H1 (cell line): ENCODE measurements around the gene TUBA3D. TPM values are rescaled to one million over a fixed set of nuclear protein-coding genes. Genes with fewer than 3 reads are reported as not detected.
A peak's percentile ranks its signal among the peaks of the same experiment; 100 is the strongest.
"Not testable (repeated sequence)": the region's sequence is repeated elsewhere in the genome, so short reads cannot be mapped to it uniquely, and the experiment has no call there.

Experiments
- CTCF ChIA-PET: fragments of 300-600 bp; sonication (Branson Sonifier 250); formaldehyde crosslinking; loops from one replicate; lab custom pipeline; 2021; ENCODE audit not compliant: partially characterized antibody; lab: Charles Lee
- POLR2A ChIA-PET: fragments of 300-600 bp; sonication (Branson Sonifier 250); formaldehyde crosslinking; loops from one replicate; lab custom pipeline; 2021; ENCODE audit warnings: inconsistent platforms; ENCODE audit not compliant: partially characterized antibody; lab: Charles Lee
- DNase-seq, 2 experiments: peaks; one replicate each; pipeline versions ENCODE4 v3.0.0 to v3.0.0-alpha.2; 2010 to 2022; ENCODE audit warnings: low spot score in 2 of 2, low read depth in 1 of 2, mixed read lengths in 1 of 2
- FAIRE-seq: peaks from 2 replicates; lab custom pipeline; 2011; peaks lifted over from hg19 to GRCh38; lab: Jason Lieb, UNC
- H2AFZ ChIP-seq: 2 replicates; pipeline ENCODE4 v1.8.1; 2012; ENCODE audit warnings: low read length, inconsistent platforms
- H2AK5ac ChIP-seq: 2 replicates; pipeline ENCODE4 v1.6.1; 2013; ENCODE audit warnings: low read depth, low read length
- H2BK120ac ChIP-seq: replicated peaks from 2 replicates; pipeline ENCODE3; 2013; ENCODE audit warnings: low read depth, low read length, inconsistent platforms
- H2BK12ac ChIP-seq: 2 replicates; pipeline ENCODE4 v1.6.1; 2013; ENCODE audit warnings: low read depth, low read length
- H2BK15ac ChIP-seq: 2 replicates; pipeline ENCODE4 v1.6.1; 2013; ENCODE audit warnings: low read length
- H2BK20ac ChIP-seq: 2 replicates; pipeline ENCODE4 v1.6.1; 2013; ENCODE audit warnings: low read length
- H2BK5ac ChIP-seq: 2 replicates; pipeline ENCODE4 v1.6.1; 2013; ENCODE audit warnings: low read depth, low read length
- H3K14ac ChIP-seq: 2 replicates; pipeline ENCODE4 v1.6.1; 2013; ENCODE audit warnings: inconsistent platforms; ENCODE audit not compliant: insufficient read length
- H3K18ac ChIP-seq: 2 replicates; pipeline ENCODE4 v1.6.1; 2013; ENCODE audit warnings: low read length; ENCODE audit errors: extremely low read depth
- H3K23ac ChIP-seq: 2 replicates; pipeline ENCODE4 v1.6.1; 2013; ENCODE audit warnings: inconsistent platforms; ENCODE audit not compliant: insufficient read length
- H3K23me2 ChIP-seq: 2 replicates; pipeline ENCODE4 v1.6.1; 2013; ENCODE audit warnings: low read depth, low read length
- H3K27ac ChIP-seq: 2 replicates; pipeline ENCODE4 v1.6.1; 2011; ENCODE audit warnings: low read depth, low read length, inconsistent platforms
- H3K27me3 ChIP-seq, 4 experiments: replicated peaks in 1 of 4; 1 replicate in 1 of 4; 2 replicates in 3 of 4; pipeline versions ENCODE4 v1.6.1 to v1.8.1; 2011 to 2013; ENCODE audit warnings: low read length in 3 of 4, mild to moderate bottlenecking in 3 of 4, inconsistent platforms in 2 of 4, mixed read lengths in 2 of 4, moderate library complexity in 1 of 4; ENCODE audit not compliant: control insufficient read depth in 3 of 4, insufficient read depth in 3 of 4; ENCODE audit errors: extremely low read depth in 1 of 4
- H3K36me3 ChIP-seq, 4 experiments: 2 replicates each; pipeline versions ENCODE4 v1.6.1 to v1.8.1; 2011 to 2013; ENCODE audit warnings: mild to moderate bottlenecking in 4 of 4, low read length in 3 of 4, moderate library complexity in 2 of 4, control low read depth in 1 of 4, inconsistent platforms in 1 of 4; ENCODE audit not compliant: insufficient read depth in 4 of 4, control insufficient read depth in 2 of 4
- H3K4ac ChIP-seq: replicated peaks from 2 replicates; pipeline ENCODE3; 2013; ENCODE audit warnings: low read length, low read depth, mixed read lengths, inconsistent platforms; ENCODE audit not compliant: insufficient read length
- H3K4me1 ChIP-seq, 4 experiments: replicated peaks in 1 of 4; 1 replicate in 1 of 4; 2 replicates in 3 of 4; pipeline versions ENCODE4 v1.6.1 to v1.8.1; 2011 to 2013; ENCODE audit warnings: low read length in 3 of 4, inconsistent platforms in 2 of 4, mixed read lengths in 1 of 4; ENCODE audit not compliant: insufficient read depth in 4 of 4, control insufficient read depth in 3 of 4
- H3K4me2 ChIP-seq, 2 experiments: 2 replicates each; pipeline versions ENCODE4 v1.6.1 to v1.8.1; 2011 to 2013; ENCODE audit warnings: low read depth in 2 of 2, low read length in 2 of 2, control low read depth in 1 of 2, inconsistent platforms in 1 of 2, mild to moderate bottlenecking in 1 of 2; ENCODE audit not compliant: insufficient read depth in 1 of 2
- H3K4me3 ChIP-seq, 4 experiments: fragments of 200-600, 300-600 bp in 1 of 4; sonication (generic), shearing (Covaris generic), sonication (Bioruptor Twin) in 1 of 4; 2 replicates each; pipeline versions ENCODE4 v1.5.1 to v1.8.1; 2011 to 2016; ENCODE audit warnings: low read length in 4 of 4, low read depth in 3 of 4, control low read depth in 2 of 4, inconsistent platforms in 2 of 4, mild to moderate bottlenecking in 2 of 4, mixed read lengths in 1 of 4, moderate library complexity in 1 of 4; ENCODE audit not compliant: insufficient read depth in 2 of 4; ENCODE audit errors: extremely low read depth in 1 of 4
- H3K56ac ChIP-seq: replicated peaks from 2 replicates; pipeline ENCODE3; 2013; ENCODE audit warnings: low read depth, mild to moderate bottlenecking, mixed read lengths, low read length, inconsistent platforms; ENCODE audit not compliant: insufficient read length
- H3K79me1 ChIP-seq: 2 replicates; pipeline ENCODE4 v1.6.1; 2013; ENCODE audit warnings: low read depth, low read length, control low read depth
- H3K79me2 ChIP-seq, 2 experiments: 2 replicates each; pipeline versions ENCODE4 v1.6.1 to v1.8.1; 2012 to 2013; ENCODE audit warnings: low read length in 2 of 2, mild to moderate bottlenecking in 2 of 2, inconsistent platforms in 1 of 2; ENCODE audit not compliant: insufficient read depth in 2 of 2, control insufficient read depth in 1 of 2
- H3K9ac ChIP-seq, 4 experiments: replicated peaks in 1 of 4; 1 replicate in 1 of 4; 2 replicates in 3 of 4; pipeline versions ENCODE4 v1.6.1 to v1.8.1; 2011 to 2013; ENCODE audit warnings: low read depth in 3 of 4, low read length in 3 of 4, control low read depth in 2 of 4, mild to moderate bottlenecking in 2 of 4, moderate library complexity in 2 of 4, inconsistent platforms in 1 of 4; ENCODE audit errors: extremely low read depth in 1 of 4
- H3K9me3 ChIP-seq, 2 experiments: 2 replicates each; pipeline versions ENCODE4 v1.6.1 to v1.8.1; 2012 to 2013; ENCODE audit warnings: mild to moderate bottlenecking in 2 of 2, moderate library complexity in 2 of 2, control low read depth in 1 of 2, inconsistent platforms in 1 of 2, low read depth in 1 of 2, low read length in 1 of 2, mixed read lengths in 1 of 2; ENCODE audit not compliant: insufficient read depth in 2 of 2
- H4K20me1 ChIP-seq, 2 experiments: replicated peaks in 1 of 2; 2 replicates each; pipeline versions ENCODE3 to v1.8.1; 2011 to 2013; ENCODE audit warnings: inconsistent platforms in 2 of 2, low read length in 2 of 2, mild to moderate bottlenecking in 1 of 2; ENCODE audit not compliant: insufficient read depth in 2 of 2, control insufficient read depth in 1 of 2
- H4K5ac ChIP-seq: 2 replicates; pipeline ENCODE4 v1.6.1; 2013; ENCODE audit warnings: low read length, low read depth, mixed read lengths, inconsistent platforms; ENCODE audit not compliant: insufficient read length
- H4K8ac ChIP-seq: 2 replicates; pipeline ENCODE4 v1.8.0; 2013; ENCODE audit warnings: mild to moderate bottlenecking, moderate library complexity, low read length, inconsistent platforms; ENCODE audit not compliant: insufficient read depth; ENCODE audit errors: extremely low read depth
- H4K91ac ChIP-seq: replicated peaks from 2 replicates; pipeline ENCODE3; 2013; ENCODE audit warnings: low read length, mixed read lengths, inconsistent platforms; ENCODE audit not compliant: insufficient read length
- WGBS, 2 experiments: shearing (Covaris generic) in 1 of 2; methylation state at CpG; one replicate each; pipeline versions ENCODE4 v1.1.6 to v1.1.7; 2013 to 2015; ENCODE audit warnings: low lambda C conversion rate in 2 of 2, mixed read lengths in 2 of 2, inconsistent platforms in 1 of 2, low coverage in 1 of 2, missing lambda C conversion rate in 1 of 2; ENCODE audit not compliant: insufficient replicate concordance in 2 of 2, insufficient coverage in 1 of 2, insufficient read length in 1 of 2; ENCODE audit errors: extremely low coverage in 1 of 2, missing lambda C conversion rate in 1 of 2; 5-methylcytosine and 5-hydroxymethylcytosine counted together
- polyA plus RNA-seq, 7 experiments: library from polyadenylated mRNA; depleted of rRNA in 3 of 7; stranded (reverse) in 5 of 7; unstranded in 2 of 7; fragments of >200 nt in 5 of 7; fragments of 200-250 nt in 2 of 7; gene quantifications; 1 replicate in 5 of 7; 2 replicates in 1 of 7; 4 replicates in 1 of 7; pipeline versions ENCODE4 v1.2.1 to v1.2.3, GENCODE V29; 2011 to 2013; ENCODE audit warnings: missing spikeins in 2 of 7, mixed read lengths in 2 of 7
- total RNA-seq: library from RNA; stranded (reverse); fragmentation: NEBNext Ultra II Directional; extraction: Animal tissue kit (Norgen Biotek cat#: 25700); gene quantifications from 2 replicates; pipeline ENCODE4 v1.2.1, GENCODE V29; 2021

The TUBA3D gene
- total and polyA plus RNA-seq, 2 of the 8 experiments (the other 6 are each of a cell fraction or from before 2014, with no cell fraction given), result 0.15 TPM; not detected in 1

GRCh38 chr2:131530626-131531344, 54.9 kb downstream of the TUBA3D start:
- H3K27me3 ChIP-seq, H3K4me2 ChIP-seq, H3K79me2 ChIP-seq, H4K91ac ChIP-seq, CTCF ChIA-PET, H3K56ac ChIP-seq, POLR2A ChIA-PET, H3K9ac ChIP-seq, H2BK120ac ChIP-seq, H3K4ac ChIP-seq, H3K79me1 ChIP-seq, H3K4me1 ChIP-seq, H2BK15ac ChIP-seq, H3K18ac ChIP-seq, H2BK12ac ChIP-seq, H3K4me3 ChIP-seq, FAIRE-seq, H2BK5ac ChIP-seq, H2AK5ac ChIP-seq, H4K20me1 ChIP-seq, H3K23ac ChIP-seq, H2BK20ac ChIP-seq, H3K14ac ChIP-seq, H4K8ac ChIP-seq, H3K27ac ChIP-seq, H2AFZ ChIP-seq, H3K9me3 ChIP-seq, H3K23me2 ChIP-seq, H3K36me3 ChIP-seq, H4K5ac ChIP-seq: not testable (repeated sequence)
- peak in 1 of 2 experiments; percentile 62 for DNase-seq
- WGBS, 2 experiments, result 88% methylated on average over 15 of the region's 22 CpGs; no CpG with 5 or more reads in 1 of the 2 experiments
